OCI-LY1 (cell line): Measurements from ENCODE around the gene DNM2.

Experiments
- H2AFZ ChIP-seq: fragments of 200-600 bp; sonication (generic), shearing (Covaris generic); 2 replicates; pipeline ENCODE4 v1.6.0; 2014; ENCODE audit warnings: antibody characterized with exemption, mild to moderate bottlenecking, low read length
- H3F3A ChIP-seq: fragments of 200-600 bp; sonication (generic), shearing (Covaris generic); 2 replicates; pipeline ENCODE4 v1.6.0; 2014; ENCODE audit warnings: mild to moderate bottlenecking, antibody characterized with exemption, low read length, moderate library complexity; ENCODE audit not compliant: insufficient read depth
- H3K27ac ChIP-seq: fragments of 200-600 bp; sonication (generic); 2 replicates; pipeline ENCODE4 v1.5.1; 2014; ENCODE audit warnings: low read length, mixed run types, mild to moderate bottlenecking, low read depth; ENCODE audit not compliant: poor library complexity, severe bottlenecking
- H3K27me3 ChIP-seq: fragments of 200-600 bp; sonication (generic); 2 replicates; pipeline ENCODE4 v1.6.0; 2014; ENCODE audit warnings: antibody characterized with exemption, mild to moderate bottlenecking, low read length, moderate library complexity; ENCODE audit not compliant: insufficient read depth
- H3K36me3 ChIP-seq: fragments of 200-600 bp; sonication (generic); 2 replicates; pipeline ENCODE4 v1.6.1; 2014; ENCODE audit warnings: mild to moderate bottlenecking, antibody characterized with exemption, low read length, moderate library complexity, mixed read lengths; ENCODE audit not compliant: insufficient read depth
- H3K4me1 ChIP-seq: fragments of 200-600 bp; sonication (generic); 2 replicates; pipeline ENCODE4 v1.5.1; 2014; ENCODE audit warnings: mild to moderate bottlenecking, low read length, moderate library complexity; ENCODE audit not compliant: insufficient read depth, severe bottlenecking
- H3K4me2 ChIP-seq: fragments of 200-600 bp; sonication (generic), shearing (Covaris generic); 2 replicates; pipeline ENCODE4 v1.6.1; 2014; ENCODE audit warnings: low read length
- H3K4me3 ChIP-seq: fragments of 200-600 bp; sonication (generic); 2 replicates; pipeline ENCODE4 v1.5.1; 2014; ENCODE audit warnings: low read length, low read depth, mild to moderate bottlenecking, mixed read lengths; ENCODE audit not compliant: poor library complexity, severe bottlenecking
- H3K79me2 ChIP-seq: fragments of 200-600 bp; shearing (Covaris generic); 2 replicates; pipeline ENCODE4 v1.6.1; 2016; ENCODE audit warnings: mixed run types, low read length, mixed read lengths; ENCODE audit not compliant: insufficient read depth
- H3K9ac ChIP-seq: fragments of 200-600 bp; sonication (generic), shearing (Covaris generic); 2 replicates; pipeline ENCODE4 v1.6.1; 2014; ENCODE audit warnings: mild to moderate bottlenecking, low read length, mixed read lengths
- H3K9me2 ChIP-seq: fragments of 200-600 bp; sonication (generic), shearing (Covaris generic); 2 replicates; pipeline ENCODE4 v1.6.1; 2014; ENCODE audit warnings: low read depth, mild to moderate bottlenecking, low read length, mixed read lengths
- H3K9me3 ChIP-seq: fragments of 200-600 bp; shearing (Covaris generic); 2 replicates; pipeline ENCODE4 v1.6.1; 2014; ENCODE audit warnings: low read length, mixed read lengths
- H4K20me1 ChIP-seq: fragments of 200-600 bp; sonication (generic), shearing (Covaris generic); 2 replicates; pipeline ENCODE4 v1.6.0; 2016; ENCODE audit warnings: mild to moderate bottlenecking, low read length; ENCODE audit not compliant: insufficient read depth
- CTCF ChIP-seq: fragments of 200-600 bp; sonication (generic), shearing (Covaris generic); IDR thresholded peaks from 2 replicates; pipeline ENCODE4 v1.5.1; 2017; ENCODE audit warnings: mild to moderate bottlenecking, antibody characterized with exemption, low read length, moderate library complexity, mixed read lengths
- EZH2 ChIP-seq: fragments of 200-600 bp; sonication (generic), shearing (Covaris generic); IDR thresholded peaks from 2 replicates; pipeline ENCODE4 v1.8.0; 2017; ENCODE audit warnings: borderline replicate concordance, mixed run types, mild to moderate bottlenecking, antibody characterized with exemption, low read length, moderate library complexity, mixed read lengths

Gene DNM2

GRCh38 chr19:10712754-10713153 lies 5.1 kb upstream of the DNM2 start:
- TF ChIP-seq EZH2 = no peak
- TF ChIP-seq CTCF = no peak
- Histone ChIP-seq H3K4me2 (no peak overlapping the region), H3K4me1 (peaks cover 13% of the 10 kb centered on the region), H3K27ac (no peak overlapping the region), H3F3A (no peaks in the 10 kb centered on the region), H2AFZ (no peak overlapping the region), H3K9me2 (no peaks in the 10 kb centered on the region), H3K27me3 (no peaks in the 10 kb centered on the region), H3K79me2 (no peaks in the 10 kb centered on the region), H3K4me3 (no peak overlapping the region), H3K36me3 (peaks cover 10% of the 10 kb centered on the region; the same call in 1 of the 2 replicates), H3K9ac (no peak overlapping the region), H3K9me3 (no peaks in the 10 kb centered on the region), H4K20me1 (no peaks in the 10 kb centered on the region)

- no peak for TF ChIP-seq EZH2
- TF ChIP-seq CTCF = no peak
- Histone ChIP-seq H3K36me3 (peaks cover 10% of the 10 kb centered on the region; the same call in 1 of the 2 replicates), H4K20me1 (no peaks in the 10 kb centered on the region), H3K4me2 (no peak overlapping the region), H3K4me3 (no peak overlapping the region), H2AFZ (no peak overlapping the region), H3K4me1 (peaks cover 13% of the 10 kb centered on the region), H3K27ac (no peak overlapping the region), H3K79me2 (peaks cover 2% of the 10 kb centered on the region), H3K27me3 (no peaks in the 10 kb centered on the region), H3K9me2 (no peaks in the 10 kb centered on the region), H3K9me3 (no peaks in the 10 kb centered on the region), H3K9ac (no peak overlapping the region), H3F3A (no peaks in the 10 kb centered on the region)
Observed at GRCh38 chr19:10713317-10713716, 4.6 kb upstream of the DNM2 start.

- peak overlapping the region; percentile 15; the same call in 1 of the 2 replicates for H3K9ac ChIP-seq
- no peak for TF ChIP-seq EZH2
- no peak for TF ChIP-seq CTCF
- no peaks in the 10 kb centered on the region for H3K9me3 ChIP-seq
- peaks cover 37% of the 10 kb centered on the region for H3K79me2 ChIP-seq
- H3K27ac ChIP-seq = peak overlapping the region; percentile 0
- H4K20me1 ChIP-seq = no peaks in the 10 kb centered on the region
- no peaks in the 10 kb centered on the region for H3F3A ChIP-seq
- H3K27me3 ChIP-seq = no peaks in the 10 kb centered on the region
- peak overlapping the region; percentile 46 for H3K4me2 ChIP-seq
- H2AFZ ChIP-seq = peak overlapping the region; percentile 36; the same call in 1 of the 2 replicates
- peaks cover 18% of the 10 kb centered on the region; the same call in 1 of the 2 replicates for H3K36me3 ChIP-seq
- peaks cover 26% of the 10 kb centered on the region for H3K4me1 ChIP-seq
- peak overlapping the region; percentile 34 for H3K4me3 ChIP-seq
- H3K9me2 ChIP-seq = no peaks in the 10 kb centered on the region
Observed at GRCh38 chr19:10717054-10717355, 874 bp upstream of the DNM2 start.
